GM18951 (cell line): Measurements from ENCODE around the gene ACTR6.

Experiments
- POLR2A ChIP-seq: IDR thresholded peaks from 4 replicates; pipeline ENCODE4 v1.6.1; 2011; ENCODE audit warnings: mild to moderate bottlenecking; ENCODE audit not compliant: insufficient read length, insufficient read depth; ENCODE audit errors: extremely low read depth
- in situ Hi-C: fragments of 300-500 bp; cut with MboI; formaldehyde crosslinking; loops from one replicate; pipeline ENCODE4 v1.12.0; 2022; ENCODE audit warnings: low sequenced_read_pairs, mixed read lengths, inconsistent platforms; ENCODE audit not compliant: unreplicated experiment

ACTR6 gene

DNA sequence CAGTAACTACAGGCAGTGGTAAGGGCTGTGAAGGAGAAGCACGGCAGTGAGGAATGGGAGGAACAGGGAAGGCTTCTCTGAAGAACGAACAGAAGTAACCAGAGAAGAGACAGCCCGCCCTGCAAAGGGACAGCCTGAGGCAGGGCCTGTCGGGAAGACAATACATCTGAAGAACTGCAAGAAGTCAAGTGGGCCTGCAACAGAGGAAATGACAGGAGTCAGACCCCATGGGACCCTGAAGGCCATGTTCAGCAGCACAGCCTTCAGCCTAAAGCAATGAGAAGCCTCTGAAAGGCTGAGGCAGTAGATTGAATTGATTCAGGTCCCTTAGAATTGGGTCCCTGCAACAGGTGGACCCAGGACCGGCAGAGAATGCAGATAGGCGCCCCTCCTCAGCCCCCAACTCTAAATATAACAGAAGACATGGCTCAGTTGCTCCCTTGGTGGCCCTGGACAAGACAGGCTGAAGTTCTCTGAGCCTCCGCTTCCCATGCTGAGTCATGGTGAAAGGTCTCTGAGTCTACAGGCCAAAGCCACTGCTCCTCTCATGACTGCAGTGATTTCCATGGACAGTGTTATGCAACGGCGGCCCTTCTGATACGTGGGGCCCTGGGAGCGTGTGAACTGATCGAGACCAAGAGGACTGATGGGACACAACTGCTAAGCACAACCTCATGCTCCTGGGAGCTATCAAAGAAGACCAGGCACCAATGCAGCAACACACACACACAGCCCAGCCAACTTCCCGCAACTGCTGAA, 10.8 kb upstream of the ACTR6 start:
- in situ Hi-C loops: no loop called here
- TF ChIP-seq POLR2A: no peak

DNA sequence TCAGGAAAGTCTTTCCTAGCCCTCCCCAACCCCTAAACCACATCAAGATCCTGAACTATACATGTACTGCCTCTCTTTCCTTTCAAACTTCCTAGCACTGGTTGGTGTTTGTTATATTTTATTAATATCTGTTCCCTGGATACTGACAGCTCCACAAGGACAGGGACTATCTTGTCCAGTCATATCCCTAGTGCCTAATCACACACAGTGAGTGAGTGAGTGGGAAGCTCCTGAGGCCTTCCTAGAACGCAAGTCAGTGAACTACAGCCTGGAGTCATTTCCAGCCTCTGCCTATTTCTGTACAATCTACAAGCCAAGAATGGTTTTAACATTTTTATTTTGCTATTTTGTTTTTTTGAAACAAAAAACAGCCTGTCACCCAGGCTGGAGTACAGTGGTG, 7.5 kb upstream of the ACTR6 start:
- no peak for TF ChIP-seq POLR2A
- in situ Hi-C loops: no loop called here

DNA sequence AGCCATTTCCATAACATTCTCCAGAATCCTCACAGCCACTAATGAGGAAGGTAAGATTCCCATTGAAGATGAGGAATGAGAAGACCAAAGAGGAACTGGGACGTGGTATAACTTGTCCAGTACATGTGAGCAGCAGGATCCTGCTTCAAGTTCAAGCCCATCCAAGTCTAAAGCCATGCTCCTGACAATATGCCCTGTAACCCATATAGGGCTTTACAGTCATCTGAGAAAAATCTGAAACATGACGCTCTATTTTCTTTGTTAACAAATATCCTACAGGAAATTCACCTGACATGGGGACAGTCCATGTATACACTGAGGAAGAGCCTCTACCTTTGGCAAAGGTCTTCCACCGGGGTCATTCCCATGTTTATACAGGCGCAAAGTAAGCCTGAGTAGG, 3.1 kb upstream of the ACTR6 start:
- in situ Hi-C loops: no loop called here
- no peak for TF ChIP-seq POLR2A

DNA sequence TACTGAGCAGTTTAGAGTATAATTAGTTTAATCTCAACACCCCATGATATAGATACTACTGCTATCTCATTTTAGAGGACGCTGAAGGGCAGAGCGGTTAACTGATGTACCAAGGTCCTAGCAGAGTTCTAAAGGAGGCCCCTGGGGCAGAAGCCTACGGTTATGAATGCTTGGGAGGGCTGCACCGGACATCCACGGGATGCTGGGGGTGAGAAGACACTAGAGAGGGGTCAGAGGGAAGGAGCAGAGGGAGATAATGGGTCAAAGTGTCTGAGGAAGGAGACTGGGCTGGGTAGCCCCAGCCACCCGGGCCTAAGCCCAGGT, 1.6 kb upstream of the ACTR6 start:
- TF ChIP-seq POLR2A: no peak
- in situ Hi-C loops: no loop called here

DNA sequence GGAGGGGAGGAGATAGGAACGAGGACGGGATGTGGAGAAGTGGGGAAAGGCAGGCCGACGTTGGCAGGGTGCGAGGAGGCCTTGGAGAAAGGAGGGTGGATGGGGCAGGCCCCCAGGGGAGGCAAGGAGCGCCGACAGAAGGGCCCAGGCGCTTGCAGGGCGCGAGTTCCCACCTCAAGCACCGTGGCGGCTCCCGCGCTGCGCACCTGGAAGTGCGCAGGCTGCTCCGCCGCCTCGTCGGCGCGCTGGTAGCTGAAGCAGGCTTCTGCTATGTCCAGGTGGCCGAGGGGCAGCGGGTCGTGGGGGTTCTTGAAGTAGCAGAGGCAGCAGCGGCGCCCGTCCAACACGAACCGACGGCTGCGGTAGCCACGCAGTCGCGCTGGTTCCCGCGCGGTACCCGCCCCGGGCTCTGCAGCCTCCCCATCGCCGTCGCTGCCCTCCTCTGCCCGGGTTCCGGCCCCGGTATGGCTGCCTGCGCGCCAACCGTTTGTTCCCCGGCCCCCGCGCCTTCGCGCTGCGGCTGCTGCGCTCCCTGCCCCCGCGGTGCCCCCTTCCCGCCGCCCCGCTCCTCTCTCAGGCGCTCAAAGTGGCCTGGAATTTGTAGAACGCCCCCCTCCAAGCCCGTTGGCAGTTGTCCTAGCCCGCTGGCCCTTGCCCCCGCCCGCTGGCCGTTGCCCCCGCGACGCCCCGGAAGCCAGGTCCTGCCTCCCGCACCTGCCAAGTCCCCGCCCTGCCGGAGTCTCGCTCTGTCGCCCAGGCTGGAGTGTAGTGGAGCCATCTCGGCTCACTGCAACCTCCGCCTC, 1.1 kb upstream of the ACTR6 start:
- in situ Hi-C loops: no loop called here
- peak; percentile 47 for TF ChIP-seq POLR2A

DNA sequence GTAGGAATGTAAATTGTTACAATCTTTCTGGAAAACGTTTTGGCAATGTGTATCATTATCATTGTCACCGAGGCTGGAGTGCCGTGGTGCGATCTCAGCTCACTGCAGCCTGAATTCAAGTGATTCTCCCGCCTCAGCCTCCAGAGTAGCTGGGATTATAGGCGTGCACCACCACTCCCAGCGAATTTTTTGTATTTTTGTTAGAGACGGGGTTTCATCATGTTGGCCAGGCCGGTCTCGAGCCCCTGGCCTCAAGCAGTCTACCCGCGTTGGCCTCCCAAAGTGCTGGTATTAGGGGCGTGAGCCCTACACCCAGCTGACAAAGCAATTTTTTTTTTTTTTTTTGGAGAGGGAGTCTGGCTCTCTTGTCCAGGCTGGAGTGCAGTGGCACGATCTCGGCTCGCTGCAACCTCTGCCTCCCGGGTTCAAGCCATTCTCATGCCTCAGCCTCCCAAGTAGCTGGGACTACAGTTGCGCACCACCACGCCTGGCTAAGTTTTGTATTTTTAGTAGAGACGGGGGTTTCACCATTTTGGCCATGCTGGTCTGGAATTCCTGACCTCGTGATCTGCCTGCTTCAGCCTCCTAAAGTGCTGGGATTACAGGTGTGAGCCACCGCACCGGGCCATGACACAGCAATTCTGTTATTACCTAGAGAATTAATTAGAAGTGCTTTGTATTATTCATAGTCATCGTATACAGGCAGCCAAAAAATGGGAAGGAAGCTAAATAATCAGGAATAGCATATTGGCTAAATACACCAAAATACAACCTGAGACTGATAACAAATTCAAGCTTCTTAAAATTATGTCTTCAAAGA, 1.2 kb downstream of the ACTR6 start:
- TF ChIP-seq POLR2A: no peak
- in situ Hi-C loops: no loop called here

DNA sequence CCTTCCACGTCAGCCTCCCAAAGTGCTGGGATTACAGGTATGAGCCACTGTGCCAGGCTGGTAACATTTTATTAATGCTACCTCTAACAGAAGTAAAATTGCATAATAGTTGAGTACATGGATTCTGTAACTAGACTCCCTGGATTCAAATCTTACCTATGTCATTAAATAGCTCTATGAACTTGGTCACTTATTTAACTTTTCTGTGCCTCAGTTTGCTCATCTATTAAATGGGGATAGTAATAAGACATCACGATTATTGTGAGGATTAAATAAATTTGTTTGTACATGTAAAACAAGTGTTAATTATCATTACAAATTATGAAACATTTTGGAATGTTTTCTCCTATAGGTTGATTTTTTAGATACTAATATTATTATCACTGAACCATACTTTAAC, 6.7 kb downstream of the ACTR6 start:
- TF ChIP-seq POLR2A: no peak
- in situ Hi-C loops: no loop called here

DNA sequence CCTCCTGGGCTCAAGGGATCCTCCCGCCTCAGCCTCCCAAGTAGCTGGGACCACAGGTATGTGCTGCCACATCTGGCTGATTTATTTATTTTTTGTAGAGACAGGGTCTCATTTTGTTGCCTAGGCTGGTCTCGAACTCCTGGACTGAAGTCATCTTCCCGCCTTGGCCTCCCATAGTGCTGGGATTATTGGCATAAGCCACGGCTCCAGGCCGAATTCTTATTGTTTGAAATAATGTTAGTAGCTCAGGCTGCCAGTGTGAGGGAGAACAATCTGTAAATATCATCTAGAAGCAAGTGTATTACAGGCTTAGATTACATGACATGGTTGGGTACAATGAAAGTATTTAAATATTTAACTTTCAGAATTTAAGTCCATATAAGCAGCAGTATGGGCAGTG, 8.2 kb downstream of the ACTR6 start:
- in situ Hi-C loops: no loop called here

DNA sequence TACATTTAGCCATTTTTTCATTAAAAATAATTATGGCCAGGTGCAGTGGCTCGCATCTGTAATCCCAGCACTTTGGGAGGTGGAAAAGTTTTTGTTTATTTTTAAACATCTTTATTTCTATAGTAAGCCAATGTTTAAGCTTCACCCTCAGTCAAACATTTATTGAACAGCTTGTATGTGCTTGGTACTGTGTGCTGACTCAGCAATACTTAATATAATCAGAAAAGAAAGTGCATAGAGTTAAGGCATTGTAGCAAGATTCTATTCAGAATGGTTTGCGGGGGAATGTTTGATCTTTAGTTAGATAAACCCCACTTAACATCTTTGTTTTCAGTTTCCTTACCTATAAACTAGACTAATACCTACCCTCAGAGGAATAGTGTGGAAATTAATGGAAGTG, 11.1 kb downstream of the ACTR6 start:
- TF ChIP-seq POLR2A: no peak
- in situ Hi-C loops: no loop called here

More for the DNA sequence above, 8.2 kb downstream of the ACTR6 start:
- TF ChIP-seq POLR2A: no peak

DNA sequence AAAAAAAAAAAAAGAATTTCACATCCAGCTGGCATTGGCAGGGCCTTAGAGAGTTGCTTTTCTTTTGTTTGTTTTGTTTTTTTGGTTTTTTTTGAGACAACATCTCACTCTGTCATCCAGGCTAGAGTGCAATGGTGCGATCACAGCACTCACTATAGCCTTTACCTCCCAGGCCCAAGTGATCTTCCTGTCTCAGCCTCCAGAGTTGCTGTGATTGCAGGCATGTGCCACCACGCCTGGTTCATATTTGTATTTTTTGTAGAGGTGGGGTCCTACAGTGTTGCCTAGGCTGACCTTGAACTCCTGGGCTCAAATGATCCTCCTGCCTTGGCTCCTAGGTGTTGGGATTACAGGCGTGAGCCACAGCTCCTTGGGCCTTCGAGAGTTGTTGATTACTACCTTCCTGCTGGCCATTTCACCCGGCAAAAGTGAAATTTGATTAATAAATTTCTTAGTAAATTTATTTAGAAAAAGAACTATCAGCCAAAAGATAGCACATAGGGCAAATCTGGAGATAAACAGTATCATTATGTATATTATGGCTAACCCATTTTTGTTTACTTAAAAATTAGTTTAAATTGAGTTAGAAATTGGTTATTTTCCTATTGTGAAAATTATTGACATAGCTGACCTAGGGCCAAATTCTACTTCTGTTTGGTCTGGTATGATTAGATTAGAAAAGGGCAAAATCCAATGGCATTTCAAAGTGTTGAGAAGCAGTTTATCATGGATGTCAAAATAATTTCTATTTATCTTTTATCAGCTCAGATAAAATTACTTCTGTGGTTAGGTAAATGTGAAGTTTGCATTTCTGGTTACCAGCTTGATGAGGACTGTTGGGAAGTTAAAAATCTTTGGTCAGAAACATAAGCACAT, 12.6 kb downstream of the ACTR6 start:
- TF ChIP-seq POLR2A: no peak
- in situ Hi-C loops: no loop called here

DNA sequence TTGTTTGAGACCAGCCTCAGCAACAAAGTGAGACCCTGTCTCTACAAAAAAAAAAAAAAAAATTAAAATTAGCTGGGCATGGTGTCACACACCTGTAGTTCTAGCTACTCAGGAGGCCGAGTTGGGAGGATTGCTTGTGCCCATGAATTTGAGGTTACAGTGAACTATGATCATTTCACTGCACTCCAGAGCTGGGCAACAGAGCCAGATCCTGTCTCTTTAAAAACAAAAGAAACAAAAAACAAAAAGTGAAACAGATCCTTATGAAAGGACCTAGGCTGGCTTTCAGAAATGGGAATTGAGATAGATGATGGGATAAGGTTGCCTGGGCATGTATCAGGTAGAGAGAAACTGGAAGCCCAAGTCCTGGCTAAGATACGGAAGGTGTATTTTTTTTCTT, 13.9 kb downstream of the ACTR6 start:
- in situ Hi-C loops: no loop called here
- no peak for TF ChIP-seq POLR2A

DNA sequence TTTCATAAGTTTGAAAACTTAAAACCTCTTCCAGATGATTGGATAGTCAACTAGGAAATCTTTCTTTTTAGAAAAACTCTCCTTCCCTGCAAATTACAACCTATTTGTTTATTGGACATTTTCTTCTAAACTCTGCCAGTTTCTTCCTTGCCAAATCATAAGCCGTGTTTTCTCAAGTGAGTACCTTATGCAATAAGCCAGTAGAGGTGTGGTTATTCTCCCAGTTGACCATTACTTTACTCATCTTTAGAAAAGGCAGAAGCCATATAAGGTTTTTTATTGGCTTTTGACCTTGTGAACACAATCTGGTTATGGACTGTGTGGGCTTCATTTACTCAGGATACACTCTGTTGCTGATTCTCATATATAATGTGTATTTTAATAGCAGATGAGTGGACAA, 14.6 kb downstream of the ACTR6 start:
- in situ Hi-C loops: no loop called here
- no peak for TF ChIP-seq POLR2A

DNA sequence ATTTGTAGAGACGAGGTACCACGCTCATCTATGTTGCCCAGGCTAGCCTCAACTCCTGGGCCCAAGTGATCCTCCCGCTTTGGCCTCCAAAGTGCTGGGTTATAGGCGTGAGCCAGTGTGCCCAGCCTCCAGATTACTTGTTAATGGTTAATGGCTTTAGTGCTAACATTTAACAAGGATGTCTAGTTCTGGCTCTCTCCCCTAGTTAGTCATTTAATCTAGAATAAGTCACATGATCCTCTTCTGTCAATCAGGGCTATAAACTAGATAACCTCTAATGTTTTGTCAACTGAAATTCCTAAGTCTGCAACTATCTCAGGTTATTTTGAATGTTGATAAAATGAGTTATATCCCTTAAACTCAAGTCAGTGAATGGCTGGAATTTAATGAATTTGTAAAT, 15.7 kb downstream of the ACTR6 start:
- in situ Hi-C loops: no loop called here
- no peak for TF ChIP-seq POLR2A
